RWPE1 (cell line): Measurements from ENCODE around the gene INKA1.
A peak's percentile ranks its signal among the peaks of the same experiment; 100 is the strongest.

Experiments
- CTCF ChIA-PET: fragments of 350-600 bp; sonication (Branson Sonifier 250); formaldehyde crosslinking; extraction: SDS; loops from one replicate; lab custom pipeline; 2021; lab: Yijun Ruan, JAX
- POLR2A ChIA-PET: fragments of 400-600 bp; formaldehyde crosslinking; extraction: SDS; loops from one replicate; lab custom pipeline; 2020; ENCODE audit warnings: antibody characterized with exemption; ENCODE audit not compliant: low non-redundant PET; lab: Yijun Ruan, JAX
- DNase-seq: peaks from one replicate; pipeline ENCODE4 v3.0.0; 2012; ENCODE audit warnings: low spot score
- H3K27ac ChIP-seq: fragments of 450-650 bp; 2 replicates; pipeline ENCODE4 v1.5.1; 2017
- CTCF ChIP-seq: fragments of 450-650 bp; conservative IDR thresholded peaks from 2 replicates; pipeline ENCODE4 v1.5.1; 2017; ENCODE audit warnings: low read depth, mild to moderate bottlenecking

INKA1 gene

GRCh38 chr3:49842843-49843517 is 39.9 kb downstream of the INKA1 start:
- ChIA-PET CTCF (interaction anchor here (0.6 kb wide), 1 partner anchor 1294 kb away, joined by 3 read pairs; no protein-coding TSS in a partner anchor), POLR2A (no interaction called here)
- no peak for TF ChIP-seq CTCF
- peak overlapping the region; percentile 61 for H3K27ac ChIP-seq
- DNase-seq, result no peak

GRCh38 chr3:49844464-49845183 is 41.6 kb downstream of the INKA1 start:
- ChIA-PET POLR2A (no interaction called here), CTCF (interaction anchor here (0.7 to 2.2 kb wide), 2 partner anchors 11 to 42 kb away, joined by 3 to 9 read pairs; partner anchors contain the start of gene INKA1)
- TF ChIP-seq CTCF, result no peak
- H3K27ac ChIP-seq, result no peak overlapping the region
- DNase-seq, result no peak

- no peak for TF ChIP-seq CTCF
- H3K27ac ChIP-seq, result no peak overlapping the region
- ChIA-PET POLR2A (no interaction called here), CTCF (interaction anchor here (0.8 to 2.2 kb wide), 2 partner anchors 26 to 43 kb away, joined by 5 to 9 read pairs; partner anchors contain the start of gene INKA1)
- no peak for DNase-seq
Measured at GRCh38 chr3:49845694-49846093, 42.6 kb downstream of the INKA1 start.
